ENCODE data around the gene VDAC2. TPM values are rescaled to one million over a fixed set of nuclear protein-coding genes. Genes with fewer than 3 reads are reported as not detected.

VDAC2 gene
- polyA plus RNA-seq, 1 donor from 2014 or later: 291 TPM

- no peaks in the 10 kb centered on the region for H3F3A ChIP-seq (ENCODE audit: insufficient read depth, low read length, poor library complexity, severe bottlenecking)
- H3K27ac ChIP-seq (ENCODE audit: low read length): peak overlapping the region; percentile 97
- H2AFZ ChIP-seq (ENCODE audit: low read depth, low read length): peak overlapping the region; percentile 82
- peak overlapping the region; percentile 83 for H3K4me3 ChIP-seq (ENCODE audit: low read length)
- peak overlapping the region; percentile 91 for H3K4me2 ChIP-seq (ENCODE audit: low read length)
- H3K9me2 ChIP-seq (ENCODE audit: insufficient read depth, low read length): no peaks in the 10 kb centered on the region
- no peaks in the 10 kb centered on the region for H4K20me1 ChIP-seq (ENCODE audit: insufficient read depth)
- H3K9me3 ChIP-seq (ENCODE audit: low read length): no peaks in the 10 kb centered on the region
- no peak for TF ChIP-seq TAF1 (IDR thresholded peaks at IDR 0.05; ENCODE audit: low read depth)
- H3K27me3 ChIP-seq (ENCODE audit: insufficient read depth, low read depth, low read length): no peaks in the 10 kb centered on the region
- no peaks in the 10 kb centered on the region for H3K36me3 ChIP-seq (ENCODE audit: insufficient read depth, low read length)
- H3K9ac ChIP-seq (ENCODE audit: low read length): peak overlapping the region; percentile 97
- peaks cover 22% of the 10 kb centered on the region for H3K79me2 ChIP-seq (replicated peaks; ENCODE audit: insufficient read depth, low read length)
These were observed 695 bp upstream of the VDAC2 start for GRCh38 chr10:75209921-75210281.

GRCh38 chr10:75211007-75211691 lies 553 bp downstream of the VDAC2 start:
- peak overlapping the region; percentile 93 for H3K4me2 ChIP-seq (ENCODE audit: low read length)
- no peaks in the 10 kb centered on the region for H3K9me3 ChIP-seq (ENCODE audit: low read length)
- H4K20me1 ChIP-seq (ENCODE audit: insufficient read depth): no peaks in the 10 kb centered on the region
- peaks cover 26% of the 10 kb centered on the region for H3K79me2 ChIP-seq (replicated peaks; ENCODE audit: insufficient read depth, low read length)
- peak overlapping the region; percentile 97 for H3K9ac ChIP-seq (ENCODE audit: low read length)
- peak overlapping the region; percentile 83 for H3K4me3 ChIP-seq (ENCODE audit: low read length)
- no peaks in the 10 kb centered on the region for H3K9me2 ChIP-seq (ENCODE audit: insufficient read depth, low read length)
- H3K36me3 ChIP-seq (ENCODE audit: insufficient read depth, low read length): no peaks in the 10 kb centered on the region
- H3K27ac ChIP-seq (ENCODE audit: low read length): peak overlapping the region; percentile 97
- no peak for TF ChIP-seq RAD21 (conservative IDR thresholded peaks at IDR 0.05)
- TF ChIP-seq SMC3 (conservative IDR thresholded peaks at IDR 0.05; ENCODE audit: poor library complexity): no peak
- TF ChIP-seq MXI1 (conservative IDR thresholded peaks at IDR 0.05; ENCODE audit: poor library complexity, severe bottlenecking): peak; percentile 46
- no peak for TF ChIP-seq REST (IDR thresholded peaks at IDR 0.05; ENCODE audit: borderline replicate concordance)
- peak; percentile 26 for TF ChIP-seq POLR2AphosphoS5 (IDR thresholded peaks at IDR 0.05)
- no peak for TF ChIP-seq TAF1 (IDR thresholded peaks at IDR 0.05; ENCODE audit: low read depth)
- peak; percentile 3 for TF ChIP-seq CTCF (IDR thresholded peaks at IDR 0.05; ENCODE audit: poor library complexity, severe bottlenecking)
- no peak for TF ChIP-seq EP300 (conservative IDR thresholded peaks at IDR 0.05; ENCODE audit: poor library complexity, severe bottlenecking)
- no peak for TF ChIP-seq EZH2 (IDR thresholded peaks at IDR 0.05; ENCODE audit: borderline replicate concordance, insufficient read depth, low read length, poor library complexity, severe bottlenecking)
- no peaks in the 10 kb centered on the region for H3F3A ChIP-seq (ENCODE audit: insufficient read depth, low read length, poor library complexity, severe bottlenecking)
- peak overlapping the region; percentile 63 for H2AFZ ChIP-seq (ENCODE audit: low read depth, low read length)
- no peaks in the 10 kb centered on the region for H3K27me3 ChIP-seq (ENCODE audit: insufficient read depth, low read depth, low read length)

All from neural cell (in vitro differentiated cells).